Upper lobe of left lung (tissue), 4 donors: Measurements from ENCODE around the gene ZNF605.

Experiments used
- CTCF ChIP-seq, 6 experiments: fragments of 450-650 bp in 4 of 6; fragments of 200-600 bp in 2 of 6; sonication (generic) in 2 of 6; IDR thresholded peaks; one replicate each; pipeline ENCODE4 v1.5.1; 2016 to 2019; ENCODE audit warnings: antibody characterized with exemption in 6 of 6
- EP300 ChIP-seq, 4 donors: sonication (generic); formaldehyde crosslinking; IDR thresholded peaks; one replicate each; pipeline ENCODE4 v1.5.1; 2017; ENCODE audit warnings: antibody characterized with exemption in 4 of 4, control low read depth in 2 of 4
- POLR2A ChIP-seq, 4 donors: fragments of 450-650 bp; IDR thresholded peaks; one replicate each; pipeline ENCODE4 v1.5.1; 2016 to 2017; ENCODE audit warnings: antibody characterized with exemption in 4 of 4, mild to moderate bottlenecking in 2 of 4
- POLR2AphosphoS5 ChIP-seq, 2 donors: sonication (generic); formaldehyde crosslinking; IDR thresholded peaks; one replicate each; pipeline ENCODE4 v1.5.1; 2017; ENCODE audit warnings: antibody characterized with exemption in 2 of 2

GRCh38 chr12:132907216-132907615 lies 48.9 kb downstream of the ZNF605 start:
- no peak for TF ChIP-seq CTCF (IDR thresholded peaks at IDR 0.05)
- TF ChIP-seq EP300 (IDR thresholded peaks at IDR 0.05): no peak
- no peak for TF ChIP-seq POLR2A (IDR thresholded peaks at IDR 0.05)
- TF ChIP-seq POLR2AphosphoS5 (IDR thresholded peaks at IDR 0.05): no peak
